NCI-H146 (cell line): ENCODE data around the gene MAST1.
"Not testable (repeated sequence)": the region's sequence is repeated elsewhere in the genome, so short reads cannot be mapped to it uniquely, and the experiment has no call there.

Experiments used
- DNase-seq: peaks from one replicate; lab custom pipeline; 2025; lab: John Stamatoyannopoulos, UW

MAST1 gene

GRCh38 chr19:12872255-12872654 is 33.9 kb downstream of the MAST1 start:
- DNase-seq: no peak

GRCh38 chr19:12872941-12873890 is 34.9 kb downstream of the MAST1 start:
- DNase-seq: no peak

DNA sequence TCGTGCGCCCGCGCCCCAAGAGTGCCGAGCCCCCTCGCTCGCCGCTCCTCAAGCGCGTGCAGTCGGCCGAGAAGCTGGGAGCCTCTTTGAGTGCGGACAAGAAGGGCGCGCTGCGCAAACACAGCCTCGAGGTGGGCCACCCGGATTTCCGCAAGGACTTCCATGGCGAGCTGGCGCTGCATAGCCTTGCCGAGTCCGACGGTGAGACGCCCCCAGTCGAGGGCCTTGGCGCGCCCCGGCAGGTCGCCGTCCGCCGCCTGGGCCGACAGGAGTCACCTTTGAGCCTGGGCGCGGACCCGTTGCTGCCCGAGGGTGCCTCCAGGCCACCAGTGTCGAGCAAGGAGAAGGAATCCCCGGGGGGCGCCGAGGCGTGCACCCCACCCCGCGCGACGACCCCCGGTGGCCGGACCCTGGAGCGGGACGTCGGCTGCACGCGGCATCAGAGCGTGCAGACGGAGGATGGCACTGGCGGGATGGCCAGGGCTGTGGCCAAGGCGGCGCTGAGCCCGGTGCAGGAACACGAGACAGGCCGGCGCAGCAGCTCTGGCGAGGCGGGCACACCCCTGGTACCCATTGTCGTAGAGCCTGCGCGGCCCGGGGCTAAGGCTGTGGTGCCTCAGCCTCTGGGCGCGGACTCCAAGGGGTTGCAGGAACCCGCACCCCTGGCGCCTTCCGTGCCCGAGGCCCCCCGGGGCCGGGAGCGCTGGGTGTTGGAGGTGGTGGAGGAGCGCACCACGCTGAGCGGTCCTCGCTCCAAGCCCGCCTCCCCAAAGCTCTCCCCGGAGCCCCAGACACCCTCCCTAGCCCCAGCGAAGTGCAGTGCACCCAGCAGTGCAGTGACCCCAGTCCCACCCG is 35.8 kb downstream of the MAST1 start:
- no peak for DNase-seq

DNA sequence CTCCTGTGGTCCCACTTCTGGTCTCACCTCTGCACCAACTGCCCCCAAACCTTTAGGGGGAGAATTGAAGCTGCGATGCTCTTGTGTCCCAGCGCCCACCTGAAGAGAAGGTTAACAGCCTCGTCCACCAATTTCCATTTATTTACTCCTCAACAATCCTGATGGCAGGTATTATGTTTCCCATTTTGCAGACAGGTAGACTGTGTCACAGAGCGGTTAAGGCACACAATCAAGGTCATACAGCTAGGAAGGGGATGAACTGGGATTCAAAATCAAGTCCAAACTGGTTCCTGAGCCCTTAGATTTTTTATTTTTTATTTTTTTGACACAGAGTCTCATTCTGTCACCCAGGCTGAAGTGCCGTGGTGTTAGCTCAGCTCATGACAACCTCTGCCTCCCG is 36.8 kb downstream of the MAST1 start:
- no peak for DNase-seq

GRCh38 chr19:12880551-12881171 is 42.3 kb downstream of the MAST1 start:
- DNase-seq: peak; percentile 77

DNA sequence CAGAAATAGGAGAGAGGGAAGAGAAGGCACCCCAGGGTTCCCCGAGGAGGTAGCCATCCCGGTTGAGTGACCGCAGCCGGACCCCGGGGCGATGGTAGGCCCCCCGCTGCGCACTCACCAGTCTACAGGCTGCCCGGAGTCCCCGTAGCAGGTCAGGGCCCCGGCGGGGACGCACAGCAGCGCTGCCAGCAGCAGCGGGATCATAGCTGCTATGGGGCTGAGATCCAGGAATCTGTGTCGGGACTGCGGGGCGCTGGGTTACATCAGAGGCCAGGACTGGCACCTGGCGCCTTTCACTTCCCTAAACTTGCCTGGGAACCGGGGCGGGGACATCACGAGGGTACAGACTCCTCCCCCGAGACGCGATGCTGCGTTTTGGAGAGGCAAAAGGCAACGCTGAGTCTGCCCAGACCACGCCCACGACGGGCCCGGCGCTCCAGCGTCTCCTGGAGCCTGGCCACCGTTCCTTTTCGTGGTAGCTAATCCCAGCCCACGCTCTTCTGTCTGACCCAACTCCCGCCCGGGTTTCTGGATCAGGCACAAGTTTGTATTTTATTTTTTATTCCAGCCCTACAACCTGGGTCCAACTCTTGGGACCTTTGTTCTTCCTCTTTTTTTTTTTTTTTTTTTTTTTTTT is 43.0 kb downstream of the MAST1 start, which contains the start of gene DNASE2:
DNASE2 (minus strand) TSS at position 278 of the 637 bp plus-strand sequence; CDS start at position 204, 74 bp downstream.
- peak; percentile 99 for DNase-seq

DNA sequence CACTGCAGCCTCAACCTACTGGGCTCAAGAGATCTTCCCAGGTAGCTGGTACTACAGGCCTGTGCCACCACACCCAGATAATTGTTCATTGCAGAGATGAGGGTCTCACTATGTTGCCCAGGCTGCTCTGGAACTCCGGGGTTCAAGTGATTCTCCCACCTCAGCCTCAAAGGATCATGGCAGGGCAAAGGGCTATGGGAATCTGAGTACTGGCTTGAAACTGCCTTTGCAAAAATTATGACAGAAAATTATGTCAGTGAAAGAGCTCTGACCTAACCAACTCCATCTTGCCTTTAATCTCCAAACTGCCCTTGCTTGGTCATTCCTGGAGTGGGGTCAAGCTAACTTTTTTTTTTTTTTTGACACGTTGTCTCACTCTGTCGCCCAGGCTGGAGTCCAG is 44.3 kb downstream of the MAST1 start:
- no peak for DNase-seq

DNA sequence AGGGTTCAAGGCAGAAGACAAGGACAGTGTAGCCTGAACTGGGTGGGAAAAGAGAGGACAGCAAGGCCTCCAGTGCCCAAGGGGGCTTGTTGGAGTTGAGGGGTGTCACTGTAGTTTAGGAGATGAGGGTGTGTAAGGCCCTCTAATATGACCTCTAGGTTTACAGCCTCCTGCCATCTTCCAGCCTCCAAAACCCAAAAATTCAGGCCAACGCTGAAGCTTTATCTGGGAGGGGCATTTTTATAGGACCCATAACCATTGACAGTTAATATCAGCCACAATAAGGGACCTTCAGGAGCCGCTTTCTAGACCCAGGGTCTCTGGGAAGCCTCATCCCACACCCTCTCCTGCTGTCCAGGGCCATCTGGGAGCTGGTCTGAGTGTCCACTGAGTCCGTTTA is 45.9 kb downstream of the MAST1 start:
- no peak for DNase-seq

DNA sequence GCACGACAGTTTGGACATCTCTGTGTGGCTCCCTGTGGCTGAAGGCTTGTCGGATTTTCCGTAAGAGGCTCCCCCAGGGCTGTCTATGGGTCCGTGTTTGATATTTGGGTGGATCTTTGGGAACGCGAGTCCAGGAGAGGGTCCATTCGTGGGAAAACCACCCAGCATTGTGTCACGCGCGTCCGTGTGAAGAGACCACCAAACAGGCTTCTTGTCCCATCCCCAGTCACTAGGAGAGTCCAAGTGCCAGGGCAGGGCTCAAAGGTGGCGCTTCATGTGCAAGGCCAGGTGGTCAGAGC is 46.3 kb downstream of the MAST1 start:
- no peak for DNase-seq

- peak; percentile 100 for DNase-seq
Observed at GRCh38 chr19:12884926-12885748, 46.8 kb downstream of the MAST1 start.

- peak; percentile 76 for DNase-seq
Observed at GRCh38 chr19:12885749-12886650, 47.7 kb downstream of the MAST1 start.

GRCh38 chr19:12886651-12886968 is 48.3 kb downstream of the MAST1 start:
- DNase-seq: no peak

- DNase-seq: no peak
Observed at GRCh38 chr19:12886969-12887747, 48.8 kb downstream of the MAST1 start, which contains the start of gene KLF1. TSS of gene KLF1 (minus strand) at chr19:12887201. CDS start at chr19:12887140, 61 bp downstream.

DNA sequence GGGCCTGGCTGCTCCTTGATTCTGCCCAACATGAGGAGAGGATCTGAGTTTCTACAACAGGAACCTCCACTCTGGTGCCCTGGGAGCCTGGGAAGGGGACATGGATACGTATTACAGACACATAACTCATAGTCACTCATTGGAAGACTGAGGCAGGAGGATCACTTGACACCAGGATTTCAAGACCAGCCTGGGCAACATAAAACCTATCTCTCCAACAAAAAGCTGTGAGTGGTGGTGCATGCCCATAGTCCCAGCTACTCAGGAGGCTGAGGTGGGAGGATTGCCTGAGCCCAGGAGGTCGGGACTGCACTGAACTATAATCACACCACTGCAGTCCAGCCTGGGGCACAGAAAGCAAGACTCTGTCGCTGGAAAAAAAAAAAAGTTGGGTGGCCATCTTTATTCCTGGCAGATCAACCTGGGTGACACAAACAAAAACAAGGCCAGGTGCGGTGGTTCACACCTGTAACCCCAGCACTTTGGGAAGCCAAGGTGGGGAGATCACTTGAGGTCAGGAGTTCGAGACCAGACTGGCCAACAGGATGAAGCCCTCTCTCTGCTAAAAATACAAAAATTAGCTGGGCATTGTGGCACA is 49.8 kb downstream of the MAST1 start:
- no peak for DNase-seq

- DNase-seq: not testable (repeated sequence)
Observed at GRCh38 chr19:12890299-12890786, 52.0 kb downstream of the MAST1 start.

DNA sequence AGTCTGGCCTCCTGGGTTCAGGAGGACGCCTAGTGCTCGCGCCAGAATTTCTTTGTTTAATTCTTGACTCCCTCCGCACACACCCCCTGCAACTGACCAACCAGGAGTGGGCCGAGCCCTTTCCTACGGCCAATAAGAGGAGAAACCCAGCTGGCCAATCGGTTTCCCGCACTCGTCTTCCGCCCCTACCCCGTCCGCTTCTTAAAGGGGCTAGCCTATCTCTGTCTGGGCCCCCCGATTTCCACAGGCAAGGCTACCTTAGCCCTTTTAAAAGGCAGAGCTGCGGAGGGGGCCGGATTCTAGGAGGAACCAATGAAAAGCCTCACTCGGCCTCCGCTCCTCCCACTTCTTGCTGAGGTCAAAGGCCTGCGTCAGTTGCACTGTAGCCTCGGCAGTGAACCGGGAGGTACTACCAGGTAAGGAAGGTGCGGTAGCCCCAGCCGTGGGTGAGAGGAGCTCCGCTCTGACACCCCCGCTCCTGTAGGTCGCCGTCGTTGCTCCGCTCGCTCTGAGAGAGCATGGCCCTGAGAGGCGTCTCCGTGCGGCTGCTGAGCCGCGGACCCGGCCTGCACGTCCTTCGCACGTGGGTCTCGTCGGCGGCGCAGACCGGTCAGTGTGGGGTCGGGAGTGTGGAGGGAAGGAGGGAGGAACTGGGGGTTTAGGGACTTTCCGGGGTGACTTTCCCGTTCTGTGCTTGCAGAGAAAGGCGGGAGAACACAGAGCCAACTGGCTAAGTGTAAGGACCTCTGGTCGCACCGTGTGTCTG is 52.7 kb downstream of the MAST1 start, which contains the start of gene GCDH:
GCDH (plus strand) TSS at position 374 of the 766 bp plus-strand sequence; CDS start at position 519, 145 bp downstream.
- DNase-seq: peak; percentile 100

- DNase-seq: no peak
Observed at GRCh38 chr19:12891553-12892021, 53.3 kb downstream of the MAST1 start.

GRCh38 chr19:12893582-12893981 is 55.3 kb downstream of the MAST1 start:
- no peak for DNase-seq
